ENCODE measurements around the gene KLHL29. TPM values are rescaled to one million over a fixed set of nuclear protein-coding genes. Genes with fewer than 3 reads are reported as not detected.

The KLHL29 gene
- total and polyA plus RNA-seq, 2 experiments from 2014 or later: 1.5 to 6.5 TPM

DNA sequence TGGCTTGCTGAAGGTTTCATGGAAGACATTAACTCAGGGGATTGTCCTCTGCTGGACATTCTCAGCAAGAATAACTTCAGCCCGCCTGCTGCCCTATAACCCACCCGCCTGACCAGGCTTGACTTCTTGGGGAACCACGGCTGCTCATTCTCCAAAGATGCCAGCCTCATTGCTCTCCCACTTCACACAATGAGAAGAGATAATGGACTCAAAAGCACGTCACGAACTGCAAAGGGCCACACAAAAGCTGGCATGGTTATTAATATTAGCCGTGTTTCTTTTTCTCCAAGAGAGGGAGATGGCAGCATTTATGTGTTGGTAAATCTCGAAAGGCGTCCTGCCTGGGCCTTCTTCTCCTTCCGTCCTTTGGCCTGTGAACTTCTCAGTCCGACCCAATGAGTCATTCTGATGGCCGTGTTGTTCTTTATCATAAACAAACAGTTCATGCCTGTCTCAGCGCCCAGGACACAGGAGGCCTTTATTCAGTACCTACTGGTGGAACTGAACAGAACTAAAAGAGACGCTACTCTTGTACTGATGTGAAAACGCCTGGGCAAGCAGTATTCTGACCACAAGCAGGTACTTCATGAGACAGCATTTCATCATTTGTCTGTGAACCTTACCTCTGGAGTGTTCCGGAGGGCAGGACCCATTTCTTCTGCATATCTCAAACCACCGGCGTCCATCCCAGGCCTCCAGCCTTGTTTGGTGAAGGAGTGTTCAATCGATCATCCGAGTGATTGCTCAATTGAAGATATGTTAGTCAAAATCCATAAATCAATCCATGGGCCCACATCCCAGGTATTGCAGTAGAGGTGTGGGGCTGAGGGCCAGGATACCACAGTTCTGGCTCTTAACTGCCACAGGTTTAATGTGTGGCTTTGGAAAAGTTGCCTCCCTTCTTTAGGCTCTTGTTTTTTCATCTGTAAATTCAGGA is 25.1 kb upstream of the KLHL29 start:
- Histone ChIP-seq H3K27me3 (ENCODE audit: insufficient read depth) (peaks cover 11% of the 10 kb centered on the region), H3K79me2 (replicated peaks; ENCODE audit: insufficient read depth) (no peaks in the 10 kb centered on the region), H3K4me1 (ENCODE audit: insufficient read depth) (peaks cover 5% of the 10 kb centered on the region; the same call in 1 of the 2 replicates), H3K36me3 (ENCODE audit: insufficient read depth) (no peaks in the 10 kb centered on the region), H3K9me2 (ENCODE audit: insufficient read depth) (0 out of 2 replicates have a peak, but pooled peaks cover 4% of the 10 kb centered on the region), H2AFZ (no peak overlapping the region), H4K20me1 (replicated peaks; ENCODE audit: insufficient read depth) (no peaks in the 10 kb centered on the region), H3K27ac (ENCODE audit: low read depth) (no peak overlapping the region), H3K4me2 (no peak overlapping the region), H3F3A (replicated peaks; ENCODE audit: low read depth) (no peaks in the 10 kb centered on the region), H3K4me3 (no peak overlapping the region)
- no peak for DNase-seq (ENCODE audit: low spot score)
- H3K36me3 Mint-ChIP-seq (ENCODE audit: low read depth): no peaks in the 10 kb centered on the region
- H3K4me1 Mint-ChIP-seq: peaks cover 8% of the 10 kb centered on the region
- no peaks in the 10 kb centered on the region for H3K9me3 Mint-ChIP-seq
- no peak overlapping the region for H3K4me3 Mint-ChIP-seq
- H3K27me3 Mint-ChIP-seq (ENCODE audit: insufficient read depth, low read depth, poor library complexity): peaks cover 9% of the 10 kb centered on the region
- no peak overlapping the region for H3K27ac Mint-ChIP-seq
- ATAC-seq: no peak
- TF ChIP-seq JUNB (IDR thresholded peaks at IDR 0.05; ENCODE audit: unreplicated experiment) (no peak), POLR2AphosphoS5 (IDR thresholded peaks at IDR 0.05; ENCODE audit: low read depth) (no peak), NANOG (IDR thresholded peaks at IDR 0.05; ENCODE audit: borderline replicate concordance) (no peak), STAT1 (IDR thresholded peaks at IDR 0.05; ENCODE audit: unreplicated experiment) (no peak), ZNF114 (CRISPR knock-in tag; IDR thresholded peaks at IDR 0.05) (no peak), EZH2phosphoT487 (IDR thresholded peaks at IDR 0.05; ENCODE audit: unreplicated experiment) (no peak), CREB1 (CRISPR knock-in tag; IDR thresholded peaks at IDR 0.05; ENCODE audit: low read depth) (no peak), ZNF331 (CRISPR knock-in tag; IDR thresholded peaks at IDR 0.05; ENCODE audit: low read depth) (no peak), EZH2 (IDR thresholded peaks at IDR 0.05; ENCODE audit: low read depth, unreplicated experiment) (no peak)
- TF ChIP-seq, protein P1, sequence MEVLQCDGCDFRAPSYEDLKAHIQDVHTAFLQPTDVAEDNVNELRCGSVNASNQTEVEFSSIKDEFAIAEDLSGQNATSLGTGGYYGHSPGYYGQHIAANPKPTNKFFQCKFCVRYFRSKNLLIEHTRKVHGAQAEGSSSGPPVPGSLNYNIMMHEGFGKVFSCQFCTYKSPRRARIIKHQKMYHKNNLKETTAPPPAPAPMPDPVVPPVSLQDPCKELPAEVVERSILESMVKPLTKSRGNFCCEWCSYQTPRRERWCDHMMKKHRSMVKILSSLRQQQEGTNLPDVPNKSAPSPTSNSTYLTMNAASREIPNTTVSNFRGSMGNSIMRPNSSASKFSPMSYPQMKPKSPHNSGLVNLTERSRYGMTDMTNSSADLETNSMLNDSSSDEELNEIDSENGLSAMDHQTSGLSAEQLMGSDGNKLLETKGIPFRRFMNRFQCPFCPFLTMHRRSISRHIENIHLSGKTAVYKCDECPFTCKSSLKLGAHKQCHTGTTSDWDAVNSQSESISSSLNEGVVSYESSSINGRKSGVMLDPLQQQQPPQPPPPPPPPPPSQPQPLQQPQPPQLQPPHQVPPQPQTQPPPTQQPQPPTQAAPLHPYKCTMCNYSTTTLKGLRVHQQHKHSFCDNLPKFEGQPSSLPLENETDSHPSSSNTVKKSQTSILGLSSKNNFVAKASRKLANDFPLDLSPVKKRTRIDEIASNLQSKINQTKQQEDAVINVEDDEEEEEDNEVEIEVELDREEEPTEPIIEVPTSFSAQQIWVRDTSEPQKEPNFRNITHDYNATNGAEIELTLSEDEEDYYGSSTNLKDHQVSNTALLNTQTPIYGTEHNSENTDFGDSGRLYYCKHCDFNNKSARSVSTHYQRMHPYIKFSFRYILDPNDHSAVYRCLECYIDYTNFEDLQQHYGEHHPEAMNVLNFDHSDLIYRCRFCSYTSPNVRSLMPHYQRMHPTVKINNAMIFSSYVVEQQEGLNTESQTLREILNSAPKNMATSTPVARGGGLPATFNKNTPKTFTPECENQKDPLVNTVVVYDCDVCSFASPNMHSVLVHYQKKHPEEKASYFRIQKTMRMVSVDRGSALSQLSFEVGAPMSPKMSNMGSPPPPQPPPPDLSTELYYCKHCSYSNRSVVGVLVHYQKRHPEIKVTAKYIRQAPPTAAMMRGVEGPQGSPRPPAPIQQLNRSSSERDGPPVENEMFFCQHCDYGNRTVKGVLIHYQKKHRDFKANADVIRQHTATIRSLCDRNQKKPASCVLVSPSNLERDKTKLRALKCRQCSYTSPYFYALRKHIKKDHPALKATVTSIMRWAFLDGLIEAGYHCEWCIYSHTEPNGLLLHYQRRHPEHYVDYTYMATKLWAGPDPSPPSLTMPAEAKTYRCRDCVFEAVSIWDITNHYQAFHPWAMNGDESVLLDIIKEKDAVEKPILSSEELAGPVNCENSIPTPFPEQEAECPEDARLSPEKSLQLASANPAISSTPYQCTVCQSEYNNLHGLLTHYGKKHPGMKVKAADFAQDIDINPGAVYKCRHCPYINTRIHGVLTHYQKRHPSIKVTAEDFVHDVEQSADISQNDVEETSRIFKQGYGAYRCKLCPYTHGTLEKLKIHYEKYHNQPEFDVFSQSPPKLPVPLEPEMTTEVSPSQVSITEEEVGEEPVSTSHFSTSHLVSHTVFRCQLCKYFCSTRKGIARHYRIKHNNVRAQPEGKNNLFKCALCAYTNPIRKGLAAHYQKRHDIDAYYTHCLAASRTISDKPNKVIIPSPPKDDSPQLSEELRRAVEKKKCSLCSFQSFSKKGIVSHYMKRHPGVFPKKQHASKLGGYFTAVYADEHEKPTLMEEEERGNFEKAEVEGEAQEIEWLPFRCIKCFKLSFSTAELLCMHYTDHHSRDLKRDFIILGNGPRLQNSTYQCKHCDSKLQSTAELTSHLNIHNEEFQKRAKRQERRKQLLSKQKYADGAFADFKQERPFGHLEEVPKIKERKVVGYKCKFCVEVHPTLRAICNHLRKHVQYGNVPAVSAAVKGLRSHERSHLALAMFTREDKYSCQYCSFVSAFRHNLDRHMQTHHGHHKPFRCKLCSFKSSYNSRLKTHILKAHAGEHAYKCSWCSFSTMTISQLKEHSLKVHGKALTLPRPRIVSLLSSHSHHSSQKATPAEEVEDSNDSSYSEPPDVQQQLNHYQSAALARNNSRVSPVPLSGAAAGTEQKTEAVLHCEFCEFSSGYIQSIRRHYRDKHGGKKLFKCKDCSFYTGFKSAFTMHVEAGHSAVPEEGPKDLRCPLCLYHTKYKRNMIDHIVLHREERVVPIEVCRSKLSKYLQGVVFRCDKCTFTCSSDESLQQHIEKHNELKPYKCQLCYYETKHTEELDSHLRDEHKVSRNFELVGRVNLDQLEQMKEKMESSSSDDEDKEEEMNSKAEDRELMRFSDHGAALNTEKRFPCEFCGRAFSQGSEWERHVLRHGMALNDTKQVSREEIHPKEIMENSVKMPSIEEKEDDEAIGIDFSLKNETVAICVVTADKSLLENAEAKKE (CRISPR knock-in tag; IDR thresholded peaks at IDR 0.05): no peak
- TF ChIP-seq, protein P2, sequence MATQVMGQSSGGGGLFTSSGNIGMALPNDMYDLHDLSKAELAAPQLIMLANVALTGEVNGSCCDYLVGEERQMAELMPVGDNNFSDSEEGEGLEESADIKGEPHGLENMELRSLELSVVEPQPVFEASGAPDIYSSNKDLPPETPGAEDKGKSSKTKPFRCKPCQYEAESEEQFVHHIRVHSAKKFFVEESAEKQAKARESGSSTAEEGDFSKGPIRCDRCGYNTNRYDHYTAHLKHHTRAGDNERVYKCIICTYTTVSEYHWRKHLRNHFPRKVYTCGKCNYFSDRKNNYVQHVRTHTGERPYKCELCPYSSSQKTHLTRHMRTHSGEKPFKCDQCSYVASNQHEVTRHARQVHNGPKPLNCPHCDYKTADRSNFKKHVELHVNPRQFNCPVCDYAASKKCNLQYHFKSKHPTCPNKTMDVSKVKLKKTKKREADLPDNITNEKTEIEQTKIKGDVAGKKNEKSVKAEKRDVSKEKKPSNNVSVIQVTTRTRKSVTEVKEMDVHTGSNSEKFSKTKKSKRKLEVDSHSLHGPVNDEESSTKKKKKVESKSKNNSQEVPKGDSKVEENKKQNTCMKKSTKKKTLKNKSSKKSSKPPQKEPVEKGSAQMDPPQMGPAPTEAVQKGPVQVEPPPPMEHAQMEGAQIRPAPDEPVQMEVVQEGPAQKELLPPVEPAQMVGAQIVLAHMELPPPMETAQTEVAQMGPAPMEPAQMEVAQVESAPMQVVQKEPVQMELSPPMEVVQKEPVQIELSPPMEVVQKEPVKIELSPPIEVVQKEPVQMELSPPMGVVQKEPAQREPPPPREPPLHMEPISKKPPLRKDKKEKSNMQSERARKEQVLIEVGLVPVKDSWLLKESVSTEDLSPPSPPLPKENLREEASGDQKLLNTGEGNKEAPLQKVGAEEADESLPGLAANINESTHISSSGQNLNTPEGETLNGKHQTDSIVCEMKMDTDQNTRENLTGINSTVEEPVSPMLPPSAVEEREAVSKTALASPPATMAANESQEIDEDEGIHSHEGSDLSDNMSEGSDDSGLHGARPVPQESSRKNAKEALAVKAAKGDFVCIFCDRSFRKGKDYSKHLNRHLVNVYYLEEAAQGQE (IDR thresholded peaks at IDR 0.05; ENCODE audit: unreplicated experiment): no peak
- TF ChIP-seq, protein P3, sequence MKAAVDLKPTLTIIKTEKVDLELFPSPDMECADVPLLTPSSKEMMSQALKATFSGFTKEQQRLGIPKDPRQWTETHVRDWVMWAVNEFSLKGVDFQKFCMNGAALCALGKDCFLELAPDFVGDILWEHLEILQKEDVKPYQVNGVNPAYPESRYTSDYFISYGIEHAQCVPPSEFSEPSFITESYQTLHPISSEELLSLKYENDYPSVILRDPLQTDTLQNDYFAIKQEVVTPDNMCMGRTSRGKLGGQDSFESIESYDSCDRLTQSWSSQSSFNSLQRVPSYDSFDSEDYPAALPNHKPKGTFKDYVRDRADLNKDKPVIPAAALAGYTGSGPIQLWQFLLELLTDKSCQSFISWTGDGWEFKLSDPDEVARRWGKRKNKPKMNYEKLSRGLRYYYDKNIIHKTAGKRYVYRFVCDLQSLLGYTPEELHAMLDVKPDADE (IDR thresholded peaks at IDR 0.05): no peak
- TF ChIP-seq, protein P4, sequence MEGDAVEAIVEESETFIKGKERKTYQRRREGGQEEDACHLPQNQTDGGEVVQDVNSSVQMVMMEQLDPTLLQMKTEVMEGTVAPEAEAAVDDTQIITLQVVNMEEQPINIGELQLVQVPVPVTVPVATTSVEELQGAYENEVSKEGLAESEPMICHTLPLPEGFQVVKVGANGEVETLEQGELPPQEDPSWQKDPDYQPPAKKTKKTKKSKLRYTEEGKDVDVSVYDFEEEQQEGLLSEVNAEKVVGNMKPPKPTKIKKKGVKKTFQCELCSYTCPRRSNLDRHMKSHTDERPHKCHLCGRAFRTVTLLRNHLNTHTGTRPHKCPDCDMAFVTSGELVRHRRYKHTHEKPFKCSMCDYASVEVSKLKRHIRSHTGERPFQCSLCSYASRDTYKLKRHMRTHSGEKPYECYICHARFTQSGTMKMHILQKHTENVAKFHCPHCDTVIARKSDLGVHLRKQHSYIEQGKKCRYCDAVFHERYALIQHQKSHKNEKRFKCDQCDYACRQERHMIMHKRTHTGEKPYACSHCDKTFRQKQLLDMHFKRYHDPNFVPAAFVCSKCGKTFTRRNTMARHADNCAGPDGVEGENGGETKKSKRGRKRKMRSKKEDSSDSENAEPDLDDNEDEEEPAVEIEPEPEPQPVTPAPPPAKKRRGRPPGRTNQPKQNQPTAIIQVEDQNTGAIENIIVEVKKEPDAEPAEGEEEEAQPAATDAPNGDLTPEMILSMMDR (conservative IDR thresholded peaks at IDR 0.05; ENCODE audit: low read depth in 2 of 2): no peak
